ENCODE data around the gene RNF4.
"Not testable (repeated sequence)": the region's sequence is repeated elsewhere in the genome, so short reads cannot be mapped to it uniquely, and the experiment has no call there.

The RNF4 gene

DNA sequence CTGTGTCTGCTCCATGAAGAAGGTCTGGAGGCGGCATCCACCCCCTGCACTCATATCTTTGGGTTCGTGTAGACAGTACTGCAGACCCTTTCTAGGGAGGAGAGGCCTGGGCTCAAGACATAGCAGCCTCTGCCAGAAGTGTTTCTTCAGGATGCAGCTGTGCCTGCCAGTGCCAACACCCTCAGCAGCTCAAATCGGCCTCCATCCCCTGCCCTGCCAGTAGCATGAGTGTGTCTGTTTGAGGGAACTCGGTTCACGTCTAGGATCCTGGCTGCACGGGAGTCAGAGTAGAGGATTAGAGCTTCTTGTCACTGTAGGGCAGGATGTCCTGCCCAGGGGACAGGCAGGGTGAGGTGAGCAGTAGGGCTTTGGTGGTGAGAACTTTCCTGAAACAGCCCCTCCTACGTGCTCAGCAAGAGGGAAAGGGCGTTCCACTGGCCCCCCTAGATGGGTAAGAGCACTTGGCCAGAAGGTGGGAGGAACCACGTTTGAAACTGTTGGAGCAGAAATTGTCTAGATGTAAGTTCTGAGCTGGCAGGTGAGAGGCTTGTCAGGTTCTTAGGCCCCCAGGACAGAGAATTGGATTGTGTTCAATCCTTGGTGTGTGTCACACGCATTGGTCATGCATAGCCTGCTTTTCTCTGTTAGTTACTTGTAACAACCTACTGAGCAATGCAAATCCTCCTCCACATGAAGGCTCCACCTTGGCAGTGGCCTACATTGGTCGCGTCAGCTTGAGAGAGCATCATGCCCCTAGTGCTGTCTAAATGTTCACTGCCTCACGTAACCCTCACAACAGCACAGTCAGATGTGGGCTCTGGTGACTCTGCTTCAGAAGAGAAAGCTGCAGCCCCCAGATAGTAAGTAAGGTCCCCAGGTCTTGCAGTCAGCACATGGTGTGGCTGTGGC, 41.7 kb downstream of the RNF4 start:
- Mint-ChIP-seq H3K36me3 (ENCODE audit: low read depth) (peaks cover 65% of the 10 kb centered on the region), H3K27me3 (no peaks in the 10 kb centered on the region), H3K4me3 (no peak overlapping the region), H3K4me1 (ENCODE audit: low read depth) (peaks cover 9% of the 10 kb centered on the region), H3K27ac (peak overlapping the region; percentile 38), H3K9me3 (no peaks in the 10 kb centered on the region)

GRCh38 chr4:2511645-2512131, 42.8 kb downstream of the RNF4 start:
- Mint-ChIP-seq H3K27ac (peak overlapping the region; percentile 71), H3K27me3 (no peaks in the 10 kb centered on the region), H3K9me3 (no peaks in the 10 kb centered on the region), H3K4me3 (no peak overlapping the region), H3K36me3 (ENCODE audit: low read depth) (peaks cover 55% of the 10 kb centered on the region), H3K4me1 (ENCODE audit: low read depth) (peaks cover 4% of the 10 kb centered on the region)

DNA sequence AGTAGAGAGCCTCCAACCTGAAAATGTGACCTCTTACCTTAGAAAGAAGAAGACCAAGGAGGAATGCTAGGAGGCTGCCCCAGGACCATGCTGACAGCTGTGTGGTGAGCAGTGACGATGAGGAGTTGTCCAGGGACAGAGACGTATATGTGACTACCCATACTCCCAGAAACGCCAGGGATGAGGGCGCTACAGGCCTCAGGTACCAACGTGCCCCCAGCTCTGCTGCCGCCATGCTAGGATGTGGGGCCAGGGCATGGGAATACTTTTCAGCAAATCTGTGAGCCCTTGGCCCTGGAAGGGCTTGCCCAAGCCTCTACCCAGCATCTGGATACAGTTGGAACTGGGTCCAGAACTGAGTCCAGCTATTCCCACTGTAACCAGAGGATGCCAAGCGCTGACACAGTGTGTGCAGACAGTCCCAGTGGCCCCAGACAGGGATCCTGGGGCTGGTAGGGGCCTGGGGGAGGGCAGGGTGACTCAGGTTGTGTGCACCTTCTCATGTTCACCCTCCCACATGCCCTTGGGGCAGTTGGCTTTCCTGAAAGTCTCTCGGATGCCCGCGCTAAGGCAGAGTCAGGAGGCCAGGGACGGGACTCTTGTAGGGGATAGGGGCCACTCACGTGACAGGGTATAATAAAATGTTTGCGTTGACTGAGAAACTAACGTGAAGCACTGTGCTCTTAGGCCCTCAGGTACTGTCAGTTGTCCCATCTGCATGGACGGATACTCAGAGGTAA, 43.7 kb downstream of the RNF4 start:
- Mint-ChIP-seq H3K27me3 (no peaks in the 10 kb centered on the region), H3K4me1 (ENCODE audit: low read depth) (peaks cover 4% of the 10 kb centered on the region), H3K9me3 (no peaks in the 10 kb centered on the region), H3K4me3 (no peak overlapping the region), H3K27ac (no peak overlapping the region), H3K36me3 (ENCODE audit: low read depth) (peaks cover 47% of the 10 kb centered on the region)

DNA sequence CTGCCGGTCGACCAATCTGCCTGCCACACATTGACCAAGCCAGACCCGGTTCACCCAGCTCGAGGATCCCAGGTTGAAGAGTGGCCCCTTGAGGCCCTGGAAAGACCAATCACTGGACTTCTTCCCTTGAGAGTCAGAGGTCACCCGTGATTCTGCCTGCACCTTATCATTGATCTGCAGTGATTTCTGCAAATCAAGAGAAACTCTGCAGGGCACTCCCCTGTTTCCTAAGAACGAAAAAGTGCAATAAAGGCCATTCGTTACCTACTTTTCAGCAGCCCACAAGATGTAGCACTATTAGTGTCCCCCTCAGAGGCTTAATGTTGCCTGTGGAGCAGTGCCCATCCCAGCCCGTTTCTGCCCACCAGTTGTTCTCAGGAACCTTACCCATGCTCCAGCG, 45.3 kb downstream of the RNF4 start:
- peaks cover 40% of the 10 kb centered on the region for H3K36me3 Mint-ChIP-seq (ENCODE audit: low read depth)
- not testable (repeated sequence) for H3K4me3 Mint-ChIP-seq; H3K4me1 Mint-ChIP-seq (ENCODE audit: low read depth); H3K27me3 Mint-ChIP-seq; H3K9me3 Mint-ChIP-seq; H3K27ac Mint-ChIP-seq

DNA sequence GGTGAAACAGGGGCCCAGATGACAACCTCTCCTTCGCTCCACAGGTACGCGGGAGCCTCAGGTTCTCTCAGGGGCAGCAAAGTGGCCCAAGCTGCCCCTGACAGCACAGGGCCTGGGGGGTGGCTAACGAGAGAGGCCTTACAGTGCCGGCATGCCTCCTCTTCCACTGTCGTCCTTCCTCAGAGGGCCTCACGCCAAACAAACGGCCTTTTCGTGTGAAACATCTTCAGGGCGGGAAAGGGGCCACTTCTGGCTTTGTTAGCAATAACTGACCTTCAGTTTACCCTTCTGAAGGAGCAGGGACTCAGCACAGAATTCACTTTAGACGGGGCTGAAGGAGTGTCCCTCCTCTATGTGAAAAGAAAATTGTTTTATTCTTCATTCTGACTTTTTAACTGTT, 46.0 kb downstream of the RNF4 start:
- not testable (repeated sequence) for H3K4me3 Mint-ChIP-seq; H3K27me3 Mint-ChIP-seq; H3K9me3 Mint-ChIP-seq; H3K4me1 Mint-ChIP-seq (ENCODE audit: low read depth); H3K27ac Mint-ChIP-seq
- H3K36me3 Mint-ChIP-seq (ENCODE audit: low read depth), result peaks cover 39% of the 10 kb centered on the region

DNA sequence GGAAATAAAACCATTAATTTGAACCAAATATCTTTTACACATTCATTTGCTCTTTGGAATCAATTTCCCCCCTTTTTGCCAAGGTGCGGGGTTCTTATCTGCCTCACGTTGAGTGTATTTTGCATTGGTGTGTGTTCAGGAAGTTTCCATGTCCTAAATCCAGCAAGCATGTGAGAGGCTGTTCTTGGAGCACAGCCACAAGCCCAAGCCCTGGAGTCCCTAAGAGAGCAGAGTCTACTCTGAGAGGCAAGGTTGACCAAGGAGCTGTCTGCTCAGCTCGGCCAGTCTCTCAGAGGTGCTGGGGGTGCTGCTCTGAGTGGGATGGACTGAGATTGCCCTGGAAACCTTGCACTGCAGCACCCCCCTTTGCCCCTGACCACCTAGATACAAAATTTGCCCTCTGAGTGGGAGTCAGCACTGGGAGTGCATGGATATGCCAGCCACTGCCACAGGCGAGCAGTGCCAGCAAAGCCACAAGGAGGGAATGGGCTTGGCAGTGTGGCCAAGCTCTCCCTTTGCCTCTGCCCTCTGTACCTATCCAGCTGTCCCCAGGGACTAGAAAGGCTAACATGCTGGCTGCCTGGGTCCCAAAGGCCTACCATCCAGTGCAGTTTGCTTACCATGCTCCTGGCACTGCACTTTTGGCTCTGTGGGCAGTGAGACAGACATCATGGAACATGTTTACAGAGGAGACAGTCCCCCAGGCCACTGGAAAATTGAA, 47.1 kb downstream of the RNF4 start:
- no peaks in the 10 kb centered on the region for H3K9me3 Mint-ChIP-seq
- H3K27ac Mint-ChIP-seq, result no peak overlapping the region
- H3K4me3 Mint-ChIP-seq, result no peak overlapping the region
- H3K36me3 Mint-ChIP-seq (ENCODE audit: low read depth), result peaks cover 31% of the 10 kb centered on the region
- H3K4me1 Mint-ChIP-seq (ENCODE audit: low read depth), result no peaks in the 10 kb centered on the region
- H3K27me3 Mint-ChIP-seq, result no peaks in the 10 kb centered on the region

DNA sequence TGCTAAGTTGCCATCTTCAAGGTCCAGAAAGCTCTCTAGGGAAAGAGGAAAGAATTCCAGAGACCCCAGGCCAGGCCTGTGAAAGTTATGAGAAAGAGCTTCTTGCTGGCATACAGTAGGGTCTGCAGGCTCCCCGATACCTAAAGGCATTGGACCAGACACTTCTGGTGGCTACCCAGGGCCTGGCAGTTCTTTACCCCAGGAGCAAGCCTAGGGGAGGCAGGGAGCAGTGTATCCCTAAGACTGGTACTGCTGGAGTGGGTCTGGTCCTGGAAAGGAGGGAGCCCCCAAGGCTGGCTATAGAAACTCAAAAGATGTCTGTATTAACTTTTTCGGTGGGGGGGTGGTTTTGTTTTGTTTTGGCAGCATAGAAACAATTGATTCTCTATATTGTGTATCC, 47.7 kb downstream of the RNF4 start:
- Mint-ChIP-seq H3K4me3 (no peak overlapping the region), H3K27me3 (no peaks in the 10 kb centered on the region), H3K36me3 (ENCODE audit: low read depth) (peaks cover 32% of the 10 kb centered on the region), H3K9me3 (no peaks in the 10 kb centered on the region), H3K27ac (no peak overlapping the region), H3K4me1 (ENCODE audit: low read depth) (no peaks in the 10 kb centered on the region)

- Mint-ChIP-seq H3K9me3 (no peaks in the 10 kb centered on the region), H3K4me1 (ENCODE audit: low read depth) (no peaks in the 10 kb centered on the region), H3K27me3 (no peaks in the 10 kb centered on the region), H3K27ac (no peak overlapping the region), H3K4me3 (no peak overlapping the region), H3K36me3 (ENCODE audit: low read depth) (no peaks in the 10 kb centered on the region)
Observed at GRCh38 chr4:2526559-2526958, 57.7 kb downstream of the RNF4 start.

- Mint-ChIP-seq H3K4me1 (ENCODE audit: low read depth) (peaks cover 23% of the 10 kb centered on the region), H3K27me3 (no peaks in the 10 kb centered on the region), H3K4me3 (peak overlapping the region; percentile 93), H3K36me3 (ENCODE audit: low read depth) (peaks cover 10% of the 10 kb centered on the region), H3K9me3 (no peaks in the 10 kb centered on the region), H3K27ac (peak overlapping the region; percentile 83)
Observed at GRCh38 chr4:2534904-2535375, 66.0 kb downstream of the RNF4 start.

GRCh38 chr4:2535376-2536192, 66.7 kb downstream of the RNF4 start:
- H3K4me1 Mint-ChIP-seq (ENCODE audit: low read depth), result peaks cover 24% of the 10 kb centered on the region
- H3K27me3 Mint-ChIP-seq, result no peaks in the 10 kb centered on the region
- H3K27ac Mint-ChIP-seq, result peak overlapping the region; percentile 97
- H3K36me3 Mint-ChIP-seq (ENCODE audit: low read depth), result peaks cover 11% of the 10 kb centered on the region
- H3K9me3 Mint-ChIP-seq, result no peaks in the 10 kb centered on the region
- H3K4me3 Mint-ChIP-seq, result peak overlapping the region; percentile 93

- Mint-ChIP-seq H3K4me3 (peak within 1 kb of the TSS; percentile 93), H3K27me3 (no peaks in the 10 kb centered on the region), H3K36me3 (ENCODE audit: low read depth) (peaks cover 11% of the 10 kb centered on the region), H3K27ac (peak within 1 kb of the TSS; percentile 97), H3K4me1 (ENCODE audit: low read depth) (peaks cover 24% of the 10 kb centered on the region), H3K9me3 (no peaks in the 10 kb centered on the region)
Observed at GRCh38 chr4:2536193-2537010, 67.5 kb downstream of the RNF4 start, which contains the start of gene FAM193A. TSS of gene FAM193A (plus strand) at chr4:2536647. CDS start at chr4:2536916, 269 bp downstream.

DNA sequence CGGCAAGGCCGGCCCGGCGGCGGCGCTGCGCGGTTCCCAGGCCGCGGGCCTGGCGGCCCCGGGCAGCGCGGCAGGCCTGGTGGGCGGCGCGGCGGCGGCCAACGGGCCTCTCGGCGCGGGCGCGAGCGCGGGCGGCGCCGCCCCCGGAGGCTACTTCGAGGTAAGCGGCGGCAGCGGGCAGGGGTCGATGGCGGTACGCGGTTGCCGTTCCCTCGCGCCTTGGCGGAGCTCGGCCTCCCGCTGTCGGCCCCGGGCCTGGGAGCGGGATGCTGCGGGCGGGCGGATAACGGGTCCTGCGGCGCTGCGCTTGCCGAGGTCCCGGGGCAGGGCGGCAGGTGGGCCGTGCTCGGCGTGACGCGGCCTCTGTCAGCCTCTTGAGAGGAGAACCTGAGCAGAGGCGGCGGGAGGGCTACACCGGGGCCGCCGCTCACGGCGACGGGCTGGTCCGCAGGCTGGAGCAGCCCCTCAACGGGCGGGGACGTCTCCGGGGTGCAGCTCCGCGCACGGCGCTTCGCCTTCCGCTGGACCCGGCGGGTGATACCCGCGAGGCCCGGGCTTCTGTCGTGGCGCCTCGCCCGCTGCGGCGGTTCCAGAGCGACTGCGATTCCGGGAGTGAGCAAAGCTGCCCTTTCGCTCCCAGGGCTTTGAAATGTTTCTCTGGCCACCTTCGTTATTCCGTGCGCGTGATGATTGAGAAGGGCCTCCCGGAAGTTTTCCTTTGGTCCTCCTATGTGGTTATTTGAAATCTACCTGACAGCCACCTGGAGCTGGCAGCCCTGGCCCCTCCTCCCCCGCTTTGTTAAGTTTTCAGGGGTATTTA, 68.3 kb downstream of the RNF4 start:
- peak overlapping the region; percentile 89 for H3K4me3 Mint-ChIP-seq
- H3K27me3 Mint-ChIP-seq, result no peaks in the 10 kb centered on the region
- no peaks in the 10 kb centered on the region for H3K9me3 Mint-ChIP-seq
- H3K4me1 Mint-ChIP-seq (ENCODE audit: low read depth), result peaks cover 30% of the 10 kb centered on the region
- peaks cover 11% of the 10 kb centered on the region for H3K36me3 Mint-ChIP-seq (ENCODE audit: low read depth)
- H3K27ac Mint-ChIP-seq, result peak overlapping the region; percentile 81

Data from stimulated activated naive CD8-positive, alpha-beta T cell treated with anti-CD3 and anti-CD28 coated beads, Interleukin-15, Interleukin-2, amounts not matched to agents 100 ng/mL and 50 ng/mL, for 24 hours (primary cell).